Uterus (tissue), 4 donors: ENCODE data around the gene TOGARAM1. TPM values are rescaled to one million over a fixed set of nuclear protein-coding genes. Genes with fewer than 3 reads are reported as not detected.

Experiments used
- DNase-seq, 2 donors: peaks; one replicate each; pipeline ENCODE4 v3.0.0-alpha.2; 2019 to 2020
- H3K27ac ChIP-seq, 2 donors: fragments of 200-600 bp; sonication (generic); 1 replicate in 1 of 2; 2 replicates in 1 of 2; pipeline ENCODE4 v1.5.1; 2016 to 2018
- H3K27me3 ChIP-seq, 2 donors: fragments of 200-600 bp; sonication (generic); one replicate each; pipeline ENCODE4 v1.5.1; 2018 to 2019; ENCODE audit warnings: control low read depth in 1 of 2
- H3K36me3 ChIP-seq, 2 donors: fragments of 200-600 bp; sonication (generic); one replicate each; pipeline ENCODE4 v1.5.1; 2019; ENCODE audit warnings: control low read depth in 1 of 2
- H3K4me1 ChIP-seq, 2 donors: fragments of 200-600 bp; sonication (generic); one replicate each; pipeline ENCODE4 v1.5.1; 2018 to 2019; ENCODE audit warnings: control low read depth in 1 of 2
- H3K4me3 ChIP-seq, 2 donors: fragments of 200-600 bp; sonication (generic); 1 replicate in 1 of 2; 2 replicates in 1 of 2; pipeline ENCODE4 v1.5.1; 2018 to 2019; ENCODE audit warnings: mild to moderate bottlenecking in 1 of 2
- H3K9me3 ChIP-seq, 2 donors: fragments of 200-600 bp; sonication (generic); one replicate each; pipeline ENCODE4 v1.5.1; 2019; ENCODE audit warnings: control low read depth in 1 of 2
- POLR2A ChIP-seq, 2 donors: fragments of 450-650 bp; IDR thresholded peaks; one replicate each; pipeline ENCODE4 v1.6.1; 2016; ENCODE audit warnings: antibody characterized with exemption in 2 of 2, mild to moderate bottlenecking in 1 of 2, moderate library complexity in 1 of 2
- intact Hi-C: fragments of 100-400 bp; cut with DNase I; formaldehyde crosslinking; loops from one replicate; pipeline ENCODE4 v1.15.1; 2023; ENCODE audit warnings: low total_unique reads
- total RNA-seq, 4 donors: library from RNA; depleted of rRNA in 3 of 4; stranded (reverse); fragments of >200 nt in 3 of 4; gene quantifications; one replicate each; pipeline versions ENCODE4 v1.1.0 to v1.2.4, GENCODE V29; 2014 to 2023
- TF ChIP-seq, protein P1 (sequence below), 4 experiments: fragments of 200-600 bp in 2 of 4; fragments of 450-650 bp in 2 of 4; sonication (generic) in 2 of 4; IDR thresholded peaks; one replicate each; pipeline ENCODE4 v1.5.1; 2016 to 2019; ENCODE audit warnings: antibody characterized with exemption in 4 of 4, mild to moderate bottlenecking in 2 of 4, moderate library complexity in 1 of 4
- donor health status: DM: yes; HTN: yes; CAD: no.

TOGARAM1 gene
- total RNA-seq, 4 donors from 2014 or later = 10.9 to 56.5 (median 31.7) TPM

GRCh38 chr14:45095143-45095542, 133.2 kb downstream of the TOGARAM1 start:
- no peaks in the 10 kb centered on the region for H3K36me3 ChIP-seq
- DNase-seq = no peak
- intact Hi-C loops = no loop called here

DNA sequence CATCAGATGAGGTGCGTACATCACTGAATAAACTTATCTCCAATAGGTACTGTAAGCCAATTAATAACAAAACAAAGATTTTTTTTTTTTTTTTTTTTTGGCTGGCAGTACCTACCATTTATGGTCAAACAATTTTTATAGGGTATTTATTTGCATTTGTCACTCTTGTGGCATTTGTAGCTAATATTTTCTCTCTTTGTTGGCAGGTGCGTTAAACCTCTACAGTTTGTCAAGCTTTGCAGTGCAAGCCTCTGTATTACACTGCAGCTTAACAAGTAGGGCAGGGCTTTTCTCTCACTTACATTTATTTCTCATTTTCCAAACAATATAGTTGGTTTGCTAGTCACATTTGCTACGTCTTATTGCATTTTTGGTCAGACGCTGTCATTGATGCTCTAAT, 134.2 kb downstream of the TOGARAM1 start:
- no peak for TF ChIP-seq POLR2A (IDR thresholded peaks at IDR 0.05)
- TF ChIP-seq, protein P1, sequence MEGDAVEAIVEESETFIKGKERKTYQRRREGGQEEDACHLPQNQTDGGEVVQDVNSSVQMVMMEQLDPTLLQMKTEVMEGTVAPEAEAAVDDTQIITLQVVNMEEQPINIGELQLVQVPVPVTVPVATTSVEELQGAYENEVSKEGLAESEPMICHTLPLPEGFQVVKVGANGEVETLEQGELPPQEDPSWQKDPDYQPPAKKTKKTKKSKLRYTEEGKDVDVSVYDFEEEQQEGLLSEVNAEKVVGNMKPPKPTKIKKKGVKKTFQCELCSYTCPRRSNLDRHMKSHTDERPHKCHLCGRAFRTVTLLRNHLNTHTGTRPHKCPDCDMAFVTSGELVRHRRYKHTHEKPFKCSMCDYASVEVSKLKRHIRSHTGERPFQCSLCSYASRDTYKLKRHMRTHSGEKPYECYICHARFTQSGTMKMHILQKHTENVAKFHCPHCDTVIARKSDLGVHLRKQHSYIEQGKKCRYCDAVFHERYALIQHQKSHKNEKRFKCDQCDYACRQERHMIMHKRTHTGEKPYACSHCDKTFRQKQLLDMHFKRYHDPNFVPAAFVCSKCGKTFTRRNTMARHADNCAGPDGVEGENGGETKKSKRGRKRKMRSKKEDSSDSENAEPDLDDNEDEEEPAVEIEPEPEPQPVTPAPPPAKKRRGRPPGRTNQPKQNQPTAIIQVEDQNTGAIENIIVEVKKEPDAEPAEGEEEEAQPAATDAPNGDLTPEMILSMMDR (IDR thresholded peaks at IDR 0.05) = no peak
- no peak overlapping the region for H3K4me3 ChIP-seq
- H3K27ac ChIP-seq = no peak overlapping the region
- no peaks in the 10 kb centered on the region for H3K36me3 ChIP-seq
- no peaks in the 10 kb centered on the region for H3K27me3 ChIP-seq
- DNase-seq = no peak
- no peaks in the 10 kb centered on the region for H3K9me3 ChIP-seq
- H3K4me1 ChIP-seq = no peaks in the 10 kb centered on the region
- intact Hi-C loops = no loop called here

More at GRCh38 chr14:45095143-45095542, 133.2 kb downstream of the TOGARAM1 start:
- no peaks in the 10 kb centered on the region for H3K4me1 ChIP-seq
- H3K4me3 ChIP-seq = no peak overlapping the region
- no peaks in the 10 kb centered on the region for H3K9me3 ChIP-seq
- no peaks in the 10 kb centered on the region for H3K27me3 ChIP-seq
- TF ChIP-seq POLR2A (IDR thresholded peaks at IDR 0.05) = no peak
- TF ChIP-seq, protein P1 (IDR thresholded peaks at IDR 0.05) = no peak
- H3K27ac ChIP-seq = no peak overlapping the region

DNA sequence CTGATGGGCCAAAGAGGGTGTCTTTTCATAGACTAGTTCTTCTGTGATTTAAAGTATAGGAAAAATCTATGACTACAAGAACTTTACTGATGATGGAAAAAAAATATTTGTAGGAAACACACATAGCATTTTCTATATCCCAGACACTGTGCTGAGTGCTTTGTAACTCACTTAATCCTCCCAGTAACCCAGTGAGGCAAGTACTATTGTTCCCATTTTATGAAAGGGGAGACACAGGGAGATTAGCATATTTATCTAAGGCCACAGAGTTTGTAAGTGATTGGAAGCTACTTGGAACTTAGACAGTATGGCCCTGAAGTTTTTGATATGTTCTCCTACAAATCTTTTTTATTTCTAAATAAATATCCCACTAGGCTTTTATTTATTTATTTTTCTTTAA, 141.8 kb downstream of the TOGARAM1 start:
- H3K4me3 ChIP-seq = no peak overlapping the region
- no peaks in the 10 kb centered on the region for H3K9me3 ChIP-seq
- peaks cover 0 to 3% of the 10 kb centered on the region in 2 donors for H3K36me3 ChIP-seq
- no peak overlapping the region for H3K27ac ChIP-seq
- no peaks in the 10 kb centered on the region for H3K27me3 ChIP-seq
- TF ChIP-seq, protein P1 (IDR thresholded peaks at IDR 0.05) = no peak
- TF ChIP-seq POLR2A (IDR thresholded peaks at IDR 0.05) = no peak
- no peak for DNase-seq
- intact Hi-C loops = no loop called here
- no peaks in the 10 kb centered on the region for H3K4me1 ChIP-seq

DNA sequence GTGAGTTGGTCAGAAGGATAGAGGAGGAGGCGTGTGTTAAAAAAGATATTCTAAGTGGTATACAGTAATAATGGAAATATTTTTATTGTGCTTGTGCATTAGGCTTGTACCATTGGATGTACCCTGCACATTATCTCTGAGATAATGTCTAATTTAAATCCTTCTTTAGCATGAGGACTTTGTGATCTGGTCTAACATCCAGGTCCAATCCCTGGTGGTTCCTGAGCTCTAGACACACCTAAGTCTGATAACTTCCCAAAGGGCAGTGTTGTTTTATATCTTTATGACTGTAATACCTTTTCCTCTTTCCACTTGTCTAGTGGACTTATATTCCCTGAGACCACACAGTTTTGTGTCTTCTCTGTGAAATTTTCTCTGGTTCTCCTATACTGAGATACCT, 142.6 kb downstream of the TOGARAM1 start:
- H3K4me1 ChIP-seq = no peaks in the 10 kb centered on the region
- no peak for TF ChIP-seq POLR2A (IDR thresholded peaks at IDR 0.05)
- TF ChIP-seq, protein P1 (IDR thresholded peaks at IDR 0.05) = no peak
- intact Hi-C loops = no loop called here
- no peaks in the 10 kb centered on the region for H3K9me3 ChIP-seq
- H3K36me3 ChIP-seq = peaks cover 0 to 3% of the 10 kb centered on the region in 2 donors
- no peaks in the 10 kb centered on the region for H3K27me3 ChIP-seq
- no peak overlapping the region for H3K27ac ChIP-seq
- no peak overlapping the region for H3K4me3 ChIP-seq
- no peak for DNase-seq

GRCh38 chr14:45112896-45113781, 151.1 kb downstream of the TOGARAM1 start:
- intact Hi-C loops = no loop called here
- no peak overlapping the region for H3K27ac ChIP-seq
- no peaks in the 10 kb centered on the region for H3K4me1 ChIP-seq
- H3K36me3 ChIP-seq = no peaks in the 10 kb centered on the region
- H3K27me3 ChIP-seq = no peaks in the 10 kb centered on the region
- H3K9me3 ChIP-seq = no peaks in the 10 kb centered on the region
- TF ChIP-seq, protein P1 (IDR thresholded peaks at IDR 0.05) = no peak
- TF ChIP-seq POLR2A (IDR thresholded peaks at IDR 0.05) = no peak
- DNase-seq = no peak
- no peak overlapping the region for H3K4me3 ChIP-seq
